NT2/D1 (cell line): ENCODE results near the gene C9orf50.

Experiments used
- YY1 ChIP-seq: IDR thresholded peaks from 2 replicates; pipeline ENCODE4 v1.6.1; 2011; ENCODE audit not compliant: insufficient read length, insufficient read depth
- ZNF274 ChIP-seq: IDR thresholded peaks from 2 replicates; pipeline ENCODE4 v1.6.1; 2011; ENCODE audit warnings: mild to moderate bottlenecking, low read depth, low read length

- no peak for TF ChIP-seq YY1
- no peak for TF ChIP-seq ZNF274
Measured at GRCh38 chr9:129602598-129603415, 18.1 kb downstream of the C9orf50 start.
